SK-N-SH (cell line): ENCODE data around the gene CPSF3. TPM values are rescaled to one million over a fixed set of nuclear protein-coding genes. Genes with fewer than 3 reads are reported as not detected.
A peak's percentile ranks its signal among the peaks of the same experiment; 100 is the strongest.

Experiments
- CTCF ChIA-PET: fragments of 300-600, 350-600 bp; formaldehyde crosslinking; extraction: SDS; loops from one replicate; lab custom pipeline; 2021; lab: Yijun Ruan, JAX
- POLR2A ChIA-PET: fragments of 350-600 bp; sonication (Branson Sonifier 250); formaldehyde crosslinking; extraction: SDS; loops from one replicate; lab custom pipeline; 2020; ENCODE audit warnings: antibody characterized with exemption, inconsistent platforms; lab: Yijun Ruan, JAX
- DNase-seq: peaks from one replicate; pipeline ENCODE4 v3.0.0; 2012
- H2AFZ ChIP-seq: fragments of 200-600 bp; sonication (generic); 2 replicates; pipeline ENCODE4 v1.8.1; 2016; ENCODE audit warnings: antibody characterized with exemption, mild to moderate bottlenecking, low read depth
- H3F3A ChIP-seq: fragments of 200-600 bp; sonication (generic); replicated peaks from 2 replicates; pipeline ENCODE3; 2016; ENCODE audit warnings: antibody characterized with exemption, mild to moderate bottlenecking; ENCODE audit not compliant: insufficient read depth
- H3K27ac ChIP-seq, 2 experiments: fragments of 200-500 bp in 1 of 2; fragments of 200-600 bp in 1 of 2; sonication (Bioruptor generic) in 1 of 2; sonication (generic), shearing (Covaris generic) in 1 of 2; 2 replicates each; pipeline versions ENCODE4 v1.5.1 to v1.6.1; 2014 to 2016; ENCODE audit warnings: low read depth in 2 of 2, inconsistent platforms in 1 of 2, low read length in 1 of 2, mild to moderate bottlenecking in 1 of 2, mixed read lengths in 1 of 2
- H3K27me3 ChIP-seq: fragments of 200-600 bp; sonication (generic), shearing (Covaris generic); 2 replicates; pipeline ENCODE4 v1.6.1; 2016; ENCODE audit warnings: mixed run types; ENCODE audit not compliant: insufficient read depth
- H3K36me3 ChIP-seq, 2 experiments: fragments of 200-500 bp in 1 of 2; fragments of 200-600 bp in 1 of 2; sonication (Bioruptor generic) in 1 of 2; sonication (generic) in 1 of 2; replicated peaks in 1 of 2; 2 replicates each; pipeline versions ENCODE3 to v1.5.1; 2014 to 2016; ENCODE audit warnings: low read length in 1 of 2, mild to moderate bottlenecking in 1 of 2; ENCODE audit not compliant: insufficient read depth in 2 of 2, control insufficient read depth in 1 of 2
- H3K4me1 ChIP-seq, 2 experiments: fragments of 200-500 bp in 1 of 2; fragments of 200-600 bp in 1 of 2; sonication (Bioruptor generic) in 1 of 2; sonication (generic), shearing (Covaris generic) in 1 of 2; 2 replicates each; pipeline versions ENCODE4 v1.5.1 to v1.6.1; 2014 to 2016; ENCODE audit warnings: low read depth in 1 of 2, low read length in 1 of 2, mixed run types in 1 of 2; ENCODE audit not compliant: insufficient read depth in 2 of 2, control insufficient read depth in 1 of 2
- H3K4me2 ChIP-seq: fragments of 200-600 bp; sonication (generic), shearing (Covaris generic); 2 replicates; pipeline ENCODE4 v1.6.1; 2017; ENCODE audit warnings: mixed run types
- H3K4me3 ChIP-seq, 2 experiments: fragments of 200-500 bp in 1 of 2; fragments of 200-600 bp in 1 of 2; sonication (Bioruptor generic) in 1 of 2; sonication (generic), shearing (Covaris generic) in 1 of 2; 2 replicates each; pipeline versions ENCODE4 v1.5.1 to v1.8.1; 2014 to 2016; ENCODE audit warnings: low read depth in 2 of 2, inconsistent platforms in 1 of 2, low read length in 1 of 2, mild to moderate bottlenecking in 1 of 2, mixed read lengths in 1 of 2, moderate library complexity in 1 of 2
- H3K79me2 ChIP-seq: fragments of 200-600 bp; sonication (generic); 2 replicates; pipeline ENCODE4 v1.8.1; 2017; ENCODE audit warnings: mild to moderate bottlenecking; ENCODE audit not compliant: insufficient read depth
- H3K9ac ChIP-seq: fragments of 200-600 bp; sonication (generic); 2 replicates; pipeline ENCODE4 v1.6.1; 2017; ENCODE audit warnings: mixed run types
- H3K9me2 ChIP-seq: fragments of 200-600 bp; sonication (generic); 2 replicates; pipeline ENCODE4 v1.6.1; 2017; ENCODE audit warnings: mixed run types
- H3K9me3 ChIP-seq: fragments of 200-600 bp; sonication (generic); 2 replicates; pipeline ENCODE4 v1.6.1; 2017; ENCODE audit warnings: mixed run types, mild to moderate bottlenecking, moderate library complexity
- H4K20me1 ChIP-seq: fragments of 200-600 bp; sonication (generic); 2 replicates; pipeline ENCODE4 v1.6.1; 2017; ENCODE audit warnings: mild to moderate bottlenecking, mixed run types; ENCODE audit not compliant: insufficient read depth
- CHD2 ChIP-seq: fragments of 150-350 bp; IDR thresholded peaks from 2 replicates; pipeline ENCODE4 v1.6.1; 2018; ENCODE audit warnings: low read length; ENCODE audit not compliant: partially characterized antibody
- EP300 ChIP-seq, 2 experiments: IDR thresholded peaks; 2 replicates each; pipeline versions ENCODE4 v1.4.0 to v1.6.1; 2012; ENCODE audit warnings: borderline replicate concordance in 1 of 2, low read depth in 1 of 2, low read length in 1 of 2
- EZH2phosphoT487 ChIP-seq: fragments of 200-600 bp; sonication (generic); IDR thresholded peaks from 2 replicates; pipeline ENCODE4 v1.6.1; 2017; ENCODE audit warnings: low read depth, mixed run types, mild to moderate bottlenecking, antibody characterized with exemption, moderate library complexity, borderline replicate concordance
- FOSL2 ChIP-seq: IDR thresholded peaks from 2 replicates; pipeline ENCODE4 v1.4.0; 2012; ENCODE audit warnings: low read depth, mild to moderate bottlenecking, moderate library complexity, borderline replicate concordance
- FOXM1 ChIP-seq: IDR thresholded peaks from 2 replicates; pipeline ENCODE4 v1.4.0; 2012; ENCODE audit warnings: low read depth, mild to moderate bottlenecking
- GABPA ChIP-seq: IDR thresholded peaks from 2 replicates; pipeline ENCODE4 v1.4.0; 2012; ENCODE audit warnings: low read depth, mild to moderate bottlenecking
- GATA2 ChIP-seq: sonication (generic); formaldehyde crosslinking; IDR thresholded peaks from 2 replicates; pipeline ENCODE4 v1.5.0; 2020; ENCODE audit warnings: mild to moderate bottlenecking, missing genetic modification reagents
- IRF3 ChIP-seq: fragments of 150-350 bp; IDR thresholded peaks from 2 replicates; pipeline ENCODE4 v1.6.1; 2016; ENCODE audit warnings: mild to moderate bottlenecking, low read depth, low read length
- JUND ChIP-seq: IDR thresholded peaks from 2 replicates; pipeline ENCODE4 v1.4.0; 2012
- MEF2A ChIP-seq: IDR thresholded peaks from 2 replicates; pipeline ENCODE4 v1.4.0; 2012; ENCODE audit warnings: low read depth, borderline replicate concordance
- MXI1 ChIP-seq: IDR thresholded peaks from 2 replicates; pipeline ENCODE4 v1.6.1; 2012; ENCODE audit warnings: mild to moderate bottlenecking, low read depth, low read length, improper control_type of control experiment
- NFIC ChIP-seq: IDR thresholded peaks from 2 replicates; pipeline ENCODE4 v1.4.0; 2012; ENCODE audit warnings: borderline replicate concordance
- NRF1 ChIP-seq: IDR thresholded peaks from 2 replicates; pipeline ENCODE4 v1.6.1; 2012; ENCODE audit warnings: low read depth, mild to moderate bottlenecking, low read length
- PBX3 ChIP-seq: IDR thresholded peaks from 2 replicates; pipeline ENCODE4; 2012
- POLR2AphosphoS5 ChIP-seq: IDR thresholded peaks from 2 replicates; pipeline ENCODE4 v1.6.1; 2012; ENCODE audit warnings: low read depth, low read length
- RAD21 ChIP-seq: IDR thresholded peaks from 2 replicates; pipeline ENCODE4 v1.6.1; 2012; ENCODE audit warnings: mild to moderate bottlenecking, low read length
- RXRA ChIP-seq: IDR thresholded peaks from 2 replicates; pipeline ENCODE4 v1.4.0; 2012; ENCODE audit warnings: low read depth, mild to moderate bottlenecking, borderline replicate concordance
- SIN3A ChIP-seq: IDR thresholded peaks from 2 replicates; pipeline ENCODE4 v1.6.1; 2012; ENCODE audit warnings: low read depth, mild to moderate bottlenecking, low read length, moderate library complexity, borderline replicate concordance
- TCF12 ChIP-seq: IDR thresholded peaks from 2 replicates; pipeline ENCODE4 v1.4.0; 2012
- USF1 ChIP-seq: IDR thresholded peaks from 2 replicates; pipeline ENCODE4 v1.4.0; 2012; ENCODE audit warnings: low read depth, borderline replicate concordance
- USF2 ChIP-seq: fragments of 150-350 bp; IDR thresholded peaks from 2 replicates; pipeline ENCODE4 v1.6.1; 2017; ENCODE audit warnings: antibody characterized with exemption, low read length, low read depth, borderline replicate concordance
- ZBTB33 ChIP-seq: IDR thresholded peaks from 2 replicates; pipeline ENCODE4 v1.4.0; 2012; ENCODE audit warnings: low read depth, borderline replicate concordance
- WGBS: methylation state at CpG from one replicate; pipeline ENCODE4 v1.1.6; 2017; ENCODE audit warnings: low lambda C conversion rate; 5-methylcytosine and 5-hydroxymethylcytosine counted together
- polyA plus RNA-seq, 3 experiments: library from polyadenylated mRNA; depleted of rRNA; stranded (reverse); fragments of >200 nt; gene quantifications; 2 replicates each; pipeline ENCODE4 v1.2.3, GENCODE V29; 2012

The CPSF3 gene
- polyA plus RNA-seq, 1 of the 3 experiments (the other 2 are of a cell fraction), result 34.2 TPM

- Histone ChIP-seq H4K20me1 (peaks cover 5% of the 10 kb centered on the region; the same call in 1 of the 2 replicates), H3K4me2 (no peak overlapping the region), H3K79me2 (no peaks in the 10 kb centered on the region), H3K9me2 (no peaks in the 10 kb centered on the region), H3K4me1 (peaks cover 0 to 7% of the 10 kb centered on the region in 2 experiments; a peak in 2 of 4 replicates), H3K9ac (no peak overlapping the region), H3K27me3 (no peaks in the 10 kb centered on the region), H3F3A (peaks cover 12% of the 10 kb centered on the region), H3K4me3 (no peak overlapping the region), H3K27ac (0 out of 4 replicates have a peak overlapping the region, but pooled peaks of 1 of the 2 experiments have one; percentile 9), H3K9me3 (no peaks in the 10 kb centered on the region), H3K36me3 (peaks cover 71 to 79% of the 10 kb centered on the region in 2 experiments), H2AFZ (no peak overlapping the region)
- WGBS, result 100% methylated on average over 4 of the region's 4 CpGs
- ChIA-PET CTCF (interaction anchor here (1.0 to 1.9 kb wide), 2 partner anchors 9 to 21 kb away, joined by 3 to 4 read pairs; no protein-coding TSS in a partner anchor), POLR2A (interaction anchor here (0.6 kb wide), 1 partner anchor 346 kb away, joined by 3 read pairs; the partner anchor contains the start of gene TAF1B)
- TF ChIP-seq EP300 (IDR thresholded peaks at IDR 0.05; ENCODE audit: borderline replicate concordance in 1 of 2, low read depth in 1 of 2, low read length in 1 of 2), result no peak
- TF ChIP-seq SIN3A, result no peak
- TF ChIP-seq TCF12, result no peak
- TF ChIP-seq MXI1, result no peak
- no peak for TF ChIP-seq EZH2phosphoT487
- no peak for TF ChIP-seq IRF3
- no peak for TF ChIP-seq GABPA
- TF ChIP-seq FOXM1, result no peak
- TF ChIP-seq NFIC, result no peak
- DNase-seq, result no peak
Measured at GRCh38 chr2:9497017-9497416, 73.6 kb downstream of the CPSF3 start.

GRCh38 chr2:9498210-9498609 is 74.8 kb downstream of the CPSF3 start:
- Histone ChIP-seq H3K79me2 (no peaks in the 10 kb centered on the region), H3K27ac (peak overlapping the region in 1 of 2 experiments; percentile 11; a peak in 2 of 4 replicates), H3K9ac (no peak overlapping the region), H3K36me3 (peaks cover 65 to 74% of the 10 kb centered on the region in 2 experiments), H3K9me2 (no peaks in the 10 kb centered on the region), H3K27me3 (no peaks in the 10 kb centered on the region), H3K9me3 (no peaks in the 10 kb centered on the region), H3K4me3 (no peak overlapping the region), H4K20me1 (peaks cover 5% of the 10 kb centered on the region; the same call in 1 of the 2 replicates), H3K4me1 (peaks cover 0 to 7% of the 10 kb centered on the region in 2 experiments; a peak in 2 of 4 replicates), H3F3A (peaks cover 12% of the 10 kb centered on the region), H3K4me2 (peak overlapping the region; percentile 1; the same call in 1 of the 2 replicates), H2AFZ (no peak overlapping the region)
- POLR2A ChIA-PET, result interaction anchor here (0.9 kb wide), 1 partner anchor 68 kb away, joined by 3 read pairs; no protein-coding TSS in a partner anchor
- WGBS, result 70% methylated on average over 1 of the region's 1 CpG
- CTCF ChIA-PET, result interaction anchor here (1.0 to 1.9 kb wide), 2 partner anchors 7 to 20 kb away, joined by 3 to 4 read pairs; no protein-coding TSS in a partner anchor
- no peak for DNase-seq
- TF ChIP-seq FOSL2 (peak; percentile 51), GATA2 (no peak), PBX3 (peak; percentile 41), CHD2 (no peak), USF2 (no peak), EZH2phosphoT487 (no peak), NFIC (peak; percentile 22; the same call in 1 of the 2 replicates), JUND (peak; percentile 51), RAD21 (no peak), SIN3A (no peak), ZBTB33 (no peak), NRF1 (no peak), TCF12 (no peak; the same call in 1 of the 2 replicates), USF1 (no peak), MEF2A (no peak), RXRA (no peak), POLR2AphosphoS5 (no peak)
